Prostate gland (tissue), 2 donors: ENCODE data around the gene AGBL3. TPM values are rescaled to one million over a fixed set of nuclear protein-coding genes. Genes with fewer than 3 reads are reported as not detected.

Source experiments
- DNase-seq: peaks from one replicate; pipeline ENCODE4 v3.0.0-alpha.2; 2019; ENCODE audit warnings: low spot score
- H3K27ac ChIP-seq, 2 donors: fragments of 200-600 bp; sonication (generic); 2 replicates each; pipeline ENCODE4 v1.5.1; 2017 to 2019
- H3K27me3 ChIP-seq: fragments of 200-600 bp; sonication (generic); replicated peaks from 2 replicates; pipeline ENCODE4 v1.5.1; 2019; ENCODE audit not compliant: insufficient read depth
- H3K36me3 ChIP-seq, 2 donors: fragments of 200-600 bp; sonication (generic); 1 replicate in 1 of 2; 2 replicates in 1 of 2; pipeline versions ENCODE4 v1.5.1 to v1.8.1; 2017 to 2019
- H3K4me1 ChIP-seq: fragments of 200-600 bp; sonication (generic); replicated peaks from 2 replicates; pipeline ENCODE4 v1.5.1; 2019
- H3K4me3 ChIP-seq, 2 donors: fragments of 200-600 bp; sonication (generic); 2 replicates each; pipeline ENCODE4 v1.5.1; 2017 to 2019
- H3K9me3 ChIP-seq: fragments of 200-600 bp; sonication (generic); 2 replicates; pipeline ENCODE4 v1.5.1; 2017
- CTCF ChIP-seq, 4 experiments: fragments of 200-600 bp in 2 of 4; fragments of 450-650 bp in 2 of 4; sonication (generic) in 2 of 4; IDR thresholded peaks; 1 replicate in 3 of 4; 2 replicates in 1 of 4; pipeline ENCODE4 v1.5.1; 2016 to 2019; ENCODE audit warnings: antibody characterized with exemption in 4 of 4, mild to moderate bottlenecking in 2 of 4, moderate library complexity in 2 of 4
- POLR2A ChIP-seq: fragments of 450-650 bp; IDR thresholded peaks from one replicate; pipeline ENCODE4 v1.6.1; 2016; ENCODE audit warnings: antibody characterized with exemption, mild to moderate bottlenecking
- POLR2AphosphoS5 ChIP-seq: sonication (generic); formaldehyde crosslinking; IDR thresholded peaks from one replicate; pipeline ENCODE4 v1.6.1; 2017; ENCODE audit warnings: antibody characterized with exemption
- WGBS: methylation state at CpG from one replicate; pipeline ENCODE4 v1.1.5; 2018; 5-methylcytosine and 5-hydroxymethylcytosine counted together
- intact Hi-C: fragments of 100-400 bp; cut with DNase I; formaldehyde crosslinking; loops from one replicate; pipeline ENCODE4 v1.14.2; 2022
- total RNA-seq, 2 donors: library from RNA; depleted of rRNA; stranded (reverse); fragments of >200 nt; gene quantifications; one replicate each; pipeline ENCODE4 v1.1.0, GENCODE V29; 2016

The AGBL3 gene
- total RNA-seq, 2 donors from 2014 or later: 1.4 to 2.6 TPM

GRCh38 chr7:134948246-134948645 is 38.1 kb upstream of the AGBL3 start:
- Histone ChIP-seq H3K4me1 (no peaks in the 10 kb centered on the region), H3K9me3 (no peaks in the 10 kb centered on the region), H3K36me3 (peaks cover 8 to 12% of the 10 kb centered on the region in 2 donors), H3K4me3 (no peak overlapping the region), H3K27me3 (no peaks in the 10 kb centered on the region), H3K27ac (no peak overlapping the region)
- no peak for DNase-seq
- TF ChIP-seq POLR2A (no peak), POLR2AphosphoS5 (no peak), CTCF (IDR thresholded peaks at IDR 0.05) (no peak)
- intact Hi-C loops: loop anchor here (5.0 kb wide), 1 partner anchor 166 kb away; no protein-coding TSS in a partner anchor
- 43% methylated on average over 4 of the region's 4 CpGs for WGBS

GRCh38 chr7:134948736-134949135 is 37.6 kb upstream of the AGBL3 start:
- H3K27ac ChIP-seq: no peak overlapping the region
- 77% methylated on average over 1 of the region's 1 CpG for WGBS
- TF ChIP-seq POLR2AphosphoS5: no peak
- TF ChIP-seq CTCF (IDR thresholded peaks at IDR 0.05): no peak
- no peak for TF ChIP-seq POLR2A
- H3K4me1 ChIP-seq: no peaks in the 10 kb centered on the region
- H3K9me3 ChIP-seq: no peaks in the 10 kb centered on the region
- DNase-seq: no peak
- no peak overlapping the region for H3K4me3 ChIP-seq
- intact Hi-C loops: loop anchor here (5.0 kb wide), 1 partner anchor 166 kb away; no protein-coding TSS in a partner anchor
- peaks cover 8 to 12% of the 10 kb centered on the region in 2 donors for H3K36me3 ChIP-seq
- no peaks in the 10 kb centered on the region for H3K27me3 ChIP-seq

- no peaks in the 10 kb centered on the region for H3K9me3 ChIP-seq
- TF ChIP-seq CTCF (IDR thresholded peaks at IDR 0.05): no peak
- no peak for TF ChIP-seq POLR2AphosphoS5
- TF ChIP-seq POLR2A: no peak
- H3K4me1 ChIP-seq: no peaks in the 10 kb centered on the region
- DNase-seq: no peak
- no peak overlapping the region for H3K4me3 ChIP-seq
- intact Hi-C loops: loop anchor here (5.0 kb wide), 1 partner anchor 167 kb away; no protein-coding TSS in a partner anchor
- no peak overlapping the region for H3K27ac ChIP-seq
- peaks cover 8 to 12% of the 10 kb centered on the region in 2 donors for H3K36me3 ChIP-seq
- WGBS: 60% methylated on average over 3 of the region's 3 CpGs
- H3K27me3 ChIP-seq: no peaks in the 10 kb centered on the region
These were observed 37.1 kb upstream of the AGBL3 start for GRCh38 chr7:134949171-134949570.

- H3K27me3 ChIP-seq: no peaks in the 10 kb centered on the region
- H3K9me3 ChIP-seq: no peaks in the 10 kb centered on the region
- H3K36me3 ChIP-seq: peaks cover 12 to 13% of the 10 kb centered on the region in 2 donors
- no peak overlapping the region for H3K27ac ChIP-seq
- no peak overlapping the region for H3K4me3 ChIP-seq
- WGBS: 52% methylated on average over 9 of the region's 9 CpGs
- DNase-seq: no peak
- no peaks in the 10 kb centered on the region for H3K4me1 ChIP-seq
- intact Hi-C loops: loop anchor here (5.0 kb wide), 2 partner anchors 62 to 262 kb away; no protein-coding TSS in a partner anchor
- TF ChIP-seq POLR2A (no peak), CTCF (IDR thresholded peaks at IDR 0.05) (peak; percentile 13 to 74 (median 54))
These were observed 31.9 kb upstream of the AGBL3 start for GRCh38 chr7:134954197-134955082.

GRCh38 chr7:134957005-134957404 is 29.3 kb upstream of the AGBL3 start:
- Histone ChIP-seq H3K27ac (no peak overlapping the region), H3K4me3 (no peak overlapping the region), H3K9me3 (no peaks in the 10 kb centered on the region), H3K27me3 (no peaks in the 10 kb centered on the region), H3K4me1 (no peaks in the 10 kb centered on the region), H3K36me3 (peaks cover 0 to 11% of the 10 kb centered on the region in 2 donors)
- 93% methylated on average over 3 of the region's 3 CpGs for WGBS
- TF ChIP-seq CTCF (IDR thresholded peaks at IDR 0.05): no peak
- no peak for TF ChIP-seq POLR2AphosphoS5
- no peak for TF ChIP-seq POLR2A
- DNase-seq: no peak
- intact Hi-C loops: no loop called here
